ENCODE results near the gene ANKRD13A. TPM values are rescaled to one million over a fixed set of nuclear protein-coding genes. Genes with fewer than 3 reads are reported as not detected.
"Not testable (repeated sequence)": the region's sequence is repeated elsewhere in the genome, so short reads cannot be mapped to it uniquely, and the experiment has no call there.

The ANKRD13A gene
- total RNA-seq, 1 experiment from 2014 or later, result 277 TPM

- H2AFZ ChIP-seq (ENCODE audit: low read length), result 0 out of 2 replicates have a peak overlapping the region, but pooled peaks have one; percentile 34
- no peak for DNase-seq
- H3K27ac ChIP-seq (ENCODE audit: low read length), result no peak overlapping the region
These were observed 60.4 kb downstream of the ANKRD13A start for GRCh38 chr12:110059651-110060000.

GRCh38 chr12:110062241-110062640, 63.0 kb downstream of the ANKRD13A start:
- Histone ChIP-seq H3K36me3 (ENCODE audit: insufficient read depth, low read length) (no peaks in the 10 kb centered on the region), H2AFZ (ENCODE audit: low read length) (no peak overlapping the region), H4K20me1 (ENCODE audit: insufficient read depth, low read depth, low read length) (no peaks in the 10 kb centered on the region), H3K4me1 (ENCODE audit: low read length) (peaks cover under 1% of the 10 kb centered on the region), H3K4me3 (ENCODE audit: low read length) (no peak overlapping the region), H3K79me2 (ENCODE audit: low read length) (no peaks in the 10 kb centered on the region), H3K9me3 (ENCODE audit: low read length) (no peaks in the 10 kb centered on the region), H3K4me2 (ENCODE audit: low read depth, low read length, poor library complexity, severe bottlenecking) (no peak overlapping the region), H3K9ac (ENCODE audit: low read length) (no peak overlapping the region), H3K27me3 (ENCODE audit: low read length) (no peaks in the 10 kb centered on the region), H3K9me2 (replicated peaks; ENCODE audit: insufficient read depth, low read length) (no peaks in the 10 kb centered on the region), H3K27ac (ENCODE audit: low read length) (no peak overlapping the region)
- no peak for DNase-seq

More at GRCh38 chr12:110059651-110060000, 60.4 kb downstream of the ANKRD13A start:
- Histone ChIP-seq H3K4me3 (ENCODE audit: low read length) (no peak overlapping the region), H3K9me3 (ENCODE audit: low read length) (no peaks in the 10 kb centered on the region), H3K27me3 (ENCODE audit: low read length) (no peaks in the 10 kb centered on the region), H3K4me1 (ENCODE audit: low read length) (no peaks in the 10 kb centered on the region), H3K36me3 (ENCODE audit: insufficient read depth, low read length) (no peaks in the 10 kb centered on the region), H3K79me2 (ENCODE audit: low read length) (no peaks in the 10 kb centered on the region), H4K20me1 (ENCODE audit: insufficient read depth, low read depth, low read length) (no peaks in the 10 kb centered on the region), H3K9me2 (replicated peaks; ENCODE audit: insufficient read depth, low read length) (no peaks in the 10 kb centered on the region), H3K9ac (ENCODE audit: low read length) (no peak overlapping the region), H3K4me2 (ENCODE audit: low read depth, low read length, poor library complexity, severe bottlenecking) (no peak overlapping the region)

GRCh38 chr12:110065540-110065939, 66.3 kb downstream of the ANKRD13A start:
- H3K36me3 ChIP-seq (ENCODE audit: insufficient read depth, low read length), result no peaks in the 10 kb centered on the region
- no peaks in the 10 kb centered on the region for H3K79me2 ChIP-seq (ENCODE audit: low read length)
- no peaks in the 10 kb centered on the region for H3K9me2 ChIP-seq (replicated peaks; ENCODE audit: insufficient read depth, low read length)
- H3K27ac ChIP-seq (ENCODE audit: low read length), result no peak overlapping the region
- no peak overlapping the region for H3K9ac ChIP-seq (ENCODE audit: low read length)
- no peak for DNase-seq
- no peaks in the 10 kb centered on the region for H3K27me3 ChIP-seq (ENCODE audit: low read length)
- peaks cover 3% of the 10 kb centered on the region for H3K4me1 ChIP-seq (ENCODE audit: low read length)
- no peak overlapping the region for H3K4me3 ChIP-seq (ENCODE audit: low read length)
- H3K4me2 ChIP-seq (ENCODE audit: low read depth, low read length, poor library complexity, severe bottlenecking), result no peak overlapping the region
- H4K20me1 ChIP-seq (ENCODE audit: insufficient read depth, low read depth, low read length), result no peaks in the 10 kb centered on the region
- no peak overlapping the region for H2AFZ ChIP-seq (ENCODE audit: low read length)
- no peaks in the 10 kb centered on the region for H3K9me3 ChIP-seq (ENCODE audit: low read length)

GRCh38 chr12:110067531-110067930, 68.3 kb downstream of the ANKRD13A start:
- H3K79me2 ChIP-seq (ENCODE audit: low read length), result no peaks in the 10 kb centered on the region
- no peak overlapping the region for H3K27ac ChIP-seq (ENCODE audit: low read length)
- H3K4me3 ChIP-seq (ENCODE audit: low read length), result no peak overlapping the region
- DNase-seq, result peak; percentile 57
- H3K4me2 ChIP-seq (ENCODE audit: low read depth, low read length, poor library complexity, severe bottlenecking), result peak overlapping the region; percentile 16
- H3K4me1 ChIP-seq (ENCODE audit: low read length), result peaks cover 3% of the 10 kb centered on the region
- H3K27me3 ChIP-seq (ENCODE audit: low read length), result no peaks in the 10 kb centered on the region
- no peaks in the 10 kb centered on the region for H3K36me3 ChIP-seq (ENCODE audit: insufficient read depth, low read length)
- no peaks in the 10 kb centered on the region for H3K9me3 ChIP-seq (ENCODE audit: low read length)
- H4K20me1 ChIP-seq (ENCODE audit: insufficient read depth, low read depth, low read length), result no peaks in the 10 kb centered on the region
- H3K9ac ChIP-seq (ENCODE audit: low read length), result no peak overlapping the region
- H2AFZ ChIP-seq (ENCODE audit: low read length), result no peak overlapping the region
- no peaks in the 10 kb centered on the region for H3K9me2 ChIP-seq (replicated peaks; ENCODE audit: insufficient read depth, low read length)

- not testable (repeated sequence) for H3K27me3 ChIP-seq (ENCODE audit: low read length); H2AFZ ChIP-seq (ENCODE audit: low read length); H3K9me2 ChIP-seq (replicated peaks; ENCODE audit: insufficient read depth, low read length); H3K4me3 ChIP-seq (ENCODE audit: low read length); H4K20me1 ChIP-seq (ENCODE audit: insufficient read depth, low read depth, low read length); H3K9ac ChIP-seq (ENCODE audit: low read length); H3K79me2 ChIP-seq (ENCODE audit: low read length); H3K9me3 ChIP-seq (ENCODE audit: low read length); H3K27ac ChIP-seq (ENCODE audit: low read length); H3K36me3 ChIP-seq (ENCODE audit: insufficient read depth, low read length); H3K4me2 ChIP-seq (ENCODE audit: low read depth, low read length, poor library complexity, severe bottlenecking); H3K4me1 ChIP-seq (ENCODE audit: low read length); DNase-seq
These were observed 68.9 kb downstream of the ANKRD13A start for GRCh38 chr12:110068115-110068514.

GRCh38 chr12:110068654-110069053, 69.4 kb downstream of the ANKRD13A start:
- Histone ChIP-seq H3K79me2 (ENCODE audit: low read length) (no peaks in the 10 kb centered on the region), H3K36me3 (ENCODE audit: insufficient read depth, low read length) (no peaks in the 10 kb centered on the region), H3K9me3 (ENCODE audit: low read length) (no peaks in the 10 kb centered on the region), H3K9me2 (replicated peaks; ENCODE audit: insufficient read depth, low read length) (no peaks in the 10 kb centered on the region), H2AFZ (ENCODE audit: low read length) (no peak overlapping the region), H3K4me2 (ENCODE audit: low read depth, low read length, poor library complexity, severe bottlenecking) (no peak overlapping the region), H4K20me1 (ENCODE audit: insufficient read depth, low read depth, low read length) (no peaks in the 10 kb centered on the region), H3K9ac (ENCODE audit: low read length) (no peak overlapping the region), H3K4me3 (ENCODE audit: low read length) (no peak overlapping the region), H3K4me1 (ENCODE audit: low read length) (peaks cover 12% of the 10 kb centered on the region), H3K27me3 (ENCODE audit: low read length) (no peaks in the 10 kb centered on the region), H3K27ac (ENCODE audit: low read length) (no peak overlapping the region)
- no peak for DNase-seq

- no peaks in the 10 kb centered on the region for H3K9me3 ChIP-seq (ENCODE audit: low read length)
- no peak overlapping the region for H2AFZ ChIP-seq (ENCODE audit: low read length)
- H3K9me2 ChIP-seq (replicated peaks; ENCODE audit: insufficient read depth, low read length), result no peaks in the 10 kb centered on the region
- no peaks in the 10 kb centered on the region for H4K20me1 ChIP-seq (ENCODE audit: insufficient read depth, low read depth, low read length)
- no peaks in the 10 kb centered on the region for H3K79me2 ChIP-seq (ENCODE audit: low read length)
- H3K4me2 ChIP-seq (ENCODE audit: low read depth, low read length, poor library complexity, severe bottlenecking), result no peak overlapping the region
- H3K27ac ChIP-seq (ENCODE audit: low read length), result no peak overlapping the region
- DNase-seq, result no peak
- no peak overlapping the region for H3K9ac ChIP-seq (ENCODE audit: low read length)
- H3K36me3 ChIP-seq (ENCODE audit: insufficient read depth, low read length), result no peaks in the 10 kb centered on the region
- peaks cover 12% of the 10 kb centered on the region for H3K4me1 ChIP-seq (ENCODE audit: low read length)
- H3K4me3 ChIP-seq (ENCODE audit: low read length), result no peak overlapping the region
- no peaks in the 10 kb centered on the region for H3K27me3 ChIP-seq (ENCODE audit: low read length)
These were observed 72.3 kb downstream of the ANKRD13A start for GRCh38 chr12:110071504-110071903.

- peaks cover 12% of the 10 kb centered on the region for H3K4me1 ChIP-seq (ENCODE audit: low read length)
These were observed 72.7 kb downstream of the ANKRD13A start for GRCh38 chr12:110071967-110072366.

GRCh38 chr12:110072636-110073035, 73.4 kb downstream of the ANKRD13A start:
- 0 out of 2 replicates have a peak overlapping the region, but pooled peaks have one; percentile 75 for H2AFZ ChIP-seq (ENCODE audit: low read length)
- H3K27ac ChIP-seq (ENCODE audit: low read length); H3K9ac ChIP-seq (ENCODE audit: low read length); H4K20me1 ChIP-seq (ENCODE audit: insufficient read depth, low read depth, low read length); H3K36me3 ChIP-seq (ENCODE audit: insufficient read depth, low read length); H3K4me1 ChIP-seq (ENCODE audit: low read length); H3K9me2 ChIP-seq (replicated peaks; ENCODE audit: insufficient read depth, low read length); DNase-seq; H3K79me2 ChIP-seq (ENCODE audit: low read length); H3K9me3 ChIP-seq (ENCODE audit: low read length); H3K27me3 ChIP-seq (ENCODE audit: low read length): not testable (repeated sequence)
- H3K4me3 ChIP-seq (ENCODE audit: low read length), result peak overlapping the region; percentile 36; the same call in 1 of the 2 replicates
- H3K4me2 ChIP-seq (ENCODE audit: low read depth, low read length, poor library complexity, severe bottlenecking), result peak overlapping the region; percentile 45

More at GRCh38 chr12:110071967-110072366, 72.7 kb downstream of the ANKRD13A start:
- no peak for DNase-seq
- Histone ChIP-seq H3K4me3 (ENCODE audit: low read length) (no peak overlapping the region), H3K4me2 (ENCODE audit: low read depth, low read length, poor library complexity, severe bottlenecking) (no peak overlapping the region), H3K9ac (ENCODE audit: low read length) (no peak overlapping the region), H3K79me2 (ENCODE audit: low read length) (no peaks in the 10 kb centered on the region), H3K9me2 (replicated peaks; ENCODE audit: insufficient read depth, low read length) (no peaks in the 10 kb centered on the region), H4K20me1 (ENCODE audit: insufficient read depth, low read depth, low read length) (no peaks in the 10 kb centered on the region), H3K27me3 (ENCODE audit: low read length) (no peaks in the 10 kb centered on the region), H3K9me3 (ENCODE audit: low read length) (no peaks in the 10 kb centered on the region), H3K36me3 (ENCODE audit: insufficient read depth, low read length) (no peaks in the 10 kb centered on the region), H2AFZ (ENCODE audit: low read length) (no peak overlapping the region), H3K27ac (ENCODE audit: low read length) (no peak overlapping the region)

Data from Karpas-422 (cell line).